ENCODE results near the gene TMEM179B.

Gene TMEM179B

GRCh38 chr11:62775646-62776045 lies 11.6 kb upstream of the TMEM179B start:
- no peak for TF ChIP-seq TCF12 (IDR thresholded peaks at IDR 0.05; ENCODE audit: low read depth)

GRCh38 chr11:62777389-62777788 lies 9.8 kb upstream of the TMEM179B start:
- TF ChIP-seq RAD21 (IDR thresholded peaks at IDR 0.05; ENCODE audit: low read depth) (no peak), FOXM1 (IDR thresholded peaks at IDR 0.05; ENCODE audit: borderline replicate concordance, low read depth) (no peak), MAX (IDR thresholded peaks at IDR 0.05) (no peak), TAF1 (IDR thresholded peaks at IDR 0.05; ENCODE audit: low read depth) (no peak), USF1 (IDR thresholded peaks at IDR 0.05) (no peak), EP300 (IDR thresholded peaks at IDR 0.05; ENCODE audit: borderline replicate concordance) (no peak), EGR1 (IDR thresholded peaks at IDR 0.05) (no peak), ZBTB7A (IDR thresholded peaks at IDR 0.05; ENCODE audit: low read depth) (no peak), CEBPB (IDR thresholded peaks at IDR 0.05) (no peak), YY1 (IDR thresholded peaks at IDR 0.05; ENCODE audit: low read depth) (no peak), TCF12 (IDR thresholded peaks at IDR 0.05; ENCODE audit: low read depth) (no peak), NFIC (IDR thresholded peaks at IDR 0.05) (no peak), TEAD4 (IDR thresholded peaks at IDR 0.05) (no peak), REST (IDR thresholded peaks at IDR 0.05; ENCODE audit: low read depth) (no peak), CREB1 (IDR thresholded peaks at IDR 0.05; ENCODE audit: low read depth) (no peak)

- TF ChIP-seq REST (IDR thresholded peaks at IDR 0.05; ENCODE audit: low read depth): no peak
- no peak for TF ChIP-seq NFIC (IDR thresholded peaks at IDR 0.05)
- TF ChIP-seq TCF12 (IDR thresholded peaks at IDR 0.05; ENCODE audit: low read depth): no peak
- no peak for TF ChIP-seq TAF1 (IDR thresholded peaks at IDR 0.05; ENCODE audit: low read depth)
- no peak for TF ChIP-seq MAX (IDR thresholded peaks at IDR 0.05)
- TF ChIP-seq FOXM1 (IDR thresholded peaks at IDR 0.05; ENCODE audit: borderline replicate concordance, low read depth): no peak
- TF ChIP-seq TEAD4 (IDR thresholded peaks at IDR 0.05): no peak
- TF ChIP-seq EGR1 (IDR thresholded peaks at IDR 0.05): no peak
- TF ChIP-seq RAD21 (IDR thresholded peaks at IDR 0.05; ENCODE audit: low read depth): no peak
- TF ChIP-seq CEBPB (IDR thresholded peaks at IDR 0.05): no peak
- no peak for TF ChIP-seq YY1 (IDR thresholded peaks at IDR 0.05; ENCODE audit: low read depth)
- TF ChIP-seq EP300 (IDR thresholded peaks at IDR 0.05; ENCODE audit: borderline replicate concordance): no peak
- no peak for TF ChIP-seq CREB1 (IDR thresholded peaks at IDR 0.05; ENCODE audit: low read depth)
- TF ChIP-seq USF1 (IDR thresholded peaks at IDR 0.05): no peak
Observed at GRCh38 chr11:62778441-62778840, 8.8 kb upstream of the TMEM179B start.

GRCh38 chr11:62782753-62783152 lies 4.4 kb upstream of the TMEM179B start:
- no peak for TF ChIP-seq FOXM1 (IDR thresholded peaks at IDR 0.05; ENCODE audit: borderline replicate concordance, low read depth)
- TF ChIP-seq TCF12 (IDR thresholded peaks at IDR 0.05; ENCODE audit: low read depth): no peak

GRCh38 chr11:62786318-62787004 lies 741 bp upstream of the TMEM179B start:
- TF ChIP-seq ZBTB7A (IDR thresholded peaks at IDR 0.05; ENCODE audit: low read depth) (peak; percentile 82; the same call in 1 of the 2 replicates), MAX (IDR thresholded peaks at IDR 0.05) (0 out of 2 replicates have a peak, but pooled peaks have one; percentile 19), TAF1 (IDR thresholded peaks at IDR 0.05; ENCODE audit: low read depth) (no peak; the same call in 1 of the 2 replicates), EGR1 (IDR thresholded peaks at IDR 0.05) (0 out of 2 replicates have a peak, but pooled peaks have one; percentile 19)

- TF ChIP-seq CREB1 (IDR thresholded peaks at IDR 0.05; ENCODE audit: low read depth) (no peak), TAF1 (IDR thresholded peaks at IDR 0.05; ENCODE audit: low read depth) (no peak)
Observed at GRCh38 chr11:62788991-62789390, 1.8 kb downstream of the TMEM179B start.

All from Ishikawa (cell line).